ENCODE measurements around the gene TACC2.

GRCh38 chr10:122034149-122034756 is 45.3 kb downstream of the TACC2 start:
- TF ChIP-seq CTCF (IDR thresholded peaks at IDR 0.05), result no peak
- no peak for TF ChIP-seq POLR2A (IDR thresholded peaks at IDR 0.05)
